B cell (primary cell): ENCODE measurements around the gene PLCB1. TPM values are rescaled to one million over a fixed set of nuclear protein-coding genes. Genes with fewer than 3 reads are reported as not detected.

Experiments used
- ATAC-seq: fragments of 200-7000 bp; cut with Tn5 transposase; one replicate; pipeline ENCODE4 v1.10.0; 2021; ENCODE audit warnings: low read depth, mild to moderate bottlenecking, moderate number of reproducible peaks, moderate library complexity
- CTCF ChIA-PET: fragments of 350-600 bp; sonication (Branson Sonifier 250); formaldehyde crosslinking; loops from one replicate; lab custom pipeline; 2021; ENCODE audit warnings: antibody characterized with exemption, inconsistent platforms; lab: Charles Lee
- POLR2A ChIA-PET: fragments of 350-600 bp; sonication (Branson Sonifier 250); formaldehyde crosslinking; loops from one replicate; lab custom pipeline; 2021; ENCODE audit warnings: antibody characterized with exemption; lab: Charles Lee
- DNase-seq: peaks from one replicate; pipeline ENCODE4 v3.0.0; 2013
- H2AFZ ChIP-seq: 2 replicates; pipeline ENCODE4 v1.6.1; 2012; ENCODE audit warnings: mild to moderate bottlenecking, low read depth, low read length; ENCODE audit not compliant: insufficient read depth, poor library complexity, severe bottlenecking
- H3K27ac ChIP-seq, 2 donors: 1 replicate in 1 of 2; 2 replicates in 1 of 2; pipeline ENCODE4 v1.5.1; 2012 to 2013; ENCODE audit warnings: low read length in 2 of 2, mild to moderate bottlenecking in 2 of 2, moderate library complexity in 1 of 2
- H3K27me3 ChIP-seq, 4 experiments: fragments of 200-600 bp in 1 of 4; sonication (generic) in 1 of 4; replicated peaks in 1 of 4; 1 replicate in 2 of 4; 2 replicates in 2 of 4; pipeline versions ENCODE4 v1.6.1 to v1.7.0; 2013 to 2016; ENCODE audit warnings: low read length in 3 of 4, mild to moderate bottlenecking in 2 of 4, mixed read lengths in 1 of 4, moderate library complexity in 1 of 4; ENCODE audit not compliant: insufficient read depth in 4 of 4, control insufficient read depth in 3 of 4; ENCODE audit errors: control extremely low read depth in 1 of 4
- H3K36me3 ChIP-seq, 2 experiments: replicated peaks in 1 of 2; 1 replicate in 1 of 2; 2 replicates in 1 of 2; pipeline versions ENCODE4 v1.6.1 to v1.7.1; 2013; ENCODE audit warnings: low read length in 1 of 2; ENCODE audit not compliant: insufficient read depth in 2 of 2, control insufficient read depth in 1 of 2; ENCODE audit errors: control extremely low read depth in 1 of 2, extremely low read depth in 1 of 2
- H3K4me1 ChIP-seq, 2 donors: fragments of 200-600 bp in 1 of 2; sonication (generic) in 1 of 2; 1 replicate in 1 of 2; 2 replicates in 1 of 2; pipeline versions ENCODE4 v1.5.1 to v1.6.1; 2013 to 2017; ENCODE audit warnings: low read length in 2 of 2; ENCODE audit not compliant: control insufficient read depth in 2 of 2, insufficient read depth in 2 of 2
- H3K4me2 ChIP-seq: replicated peaks from 2 replicates; pipeline ENCODE3; 2012; ENCODE audit warnings: mild to moderate bottlenecking, low read depth, low read length; ENCODE audit not compliant: poor library complexity, severe bottlenecking
- H3K4me3 ChIP-seq, 5 experiments: fragments of 200-600 bp in 1 of 5; sonication (generic) in 1 of 5; 1 replicate in 3 of 5; 2 replicates in 2 of 5; pipeline versions ENCODE4 v1.5.1 to v1.7.0; 2011 to 2016; ENCODE audit warnings: low read length in 4 of 5, mild to moderate bottlenecking in 4 of 5, low read depth in 2 of 5, control low read depth in 1 of 5, moderate library complexity in 1 of 5; ENCODE audit not compliant: insufficient read depth in 1 of 5; ENCODE audit errors: control extremely low read depth in 1 of 5, extremely low read depth in 1 of 5
- H3K79me2 ChIP-seq: fragments of 200-600 bp; sonication (generic); one replicate; pipeline ENCODE4 v1.6.0; 2016; ENCODE audit warnings: low read length; ENCODE audit not compliant: control insufficient read depth, insufficient read depth
- H3K9ac ChIP-seq: fragments of 200-600 bp; sonication (generic); 2 replicates; pipeline ENCODE4 v1.6.1; 2017; ENCODE audit warnings: mild to moderate bottlenecking, low read length, moderate library complexity
- H3K9me3 ChIP-seq, 3 donors: one replicate each; pipeline versions ENCODE4 v1.6.1 to v1.7.1; 2013; ENCODE audit warnings: low read length in 2 of 3; ENCODE audit not compliant: control insufficient read depth in 2 of 3, insufficient read depth in 1 of 3; ENCODE audit errors: control extremely low read depth in 1 of 3
- H4K20me1 ChIP-seq: 2 replicates; pipeline ENCODE4 v1.6.0; 2012; ENCODE audit warnings: mild to moderate bottlenecking, low read length; ENCODE audit not compliant: insufficient read depth, control insufficient read depth, poor library complexity, severe bottlenecking
- H3K27ac Mint-ChIP-seq: one replicate; pipeline ENCODE4 v1.8.0; 2021; ENCODE audit warnings: mixed read lengths
- H3K27me3 Mint-ChIP-seq: one replicate; pipeline ENCODE4 v1.8.0; 2021; ENCODE audit warnings: mixed read lengths
- H3K4me1 Mint-ChIP-seq: one replicate; pipeline ENCODE4 v1.8.0; 2021; ENCODE audit warnings: mixed read lengths
- H3K4me3 Mint-ChIP-seq: one replicate; pipeline ENCODE4 v1.8.0; 2021; ENCODE audit warnings: mixed read lengths
- H3K9me3 Mint-ChIP-seq: one replicate; pipeline ENCODE4 v1.8.0; 2022; ENCODE audit warnings: mixed read lengths; ENCODE audit not compliant: insufficient read depth
- EZH2 ChIP-seq: IDR thresholded peaks from 2 replicates; pipeline ENCODE4 v1.6.1; 2012; ENCODE audit warnings: borderline replicate concordance, low read depth, mild to moderate bottlenecking, moderate library complexity, low read length; ENCODE audit not compliant: insufficient read depth, poor library complexity, severe bottlenecking
- WGBS: methylation state at CpG from one replicate; pipeline ENCODE4 v1.1.5; 2013; ENCODE audit warnings: missing lambda C conversion rate; ENCODE audit not compliant: insufficient coverage; 5-methylcytosine and 5-hydroxymethylcytosine counted together
- intact Hi-C: fragments of 100-400 bp; cut with micrococcal nuclease; formaldehyde crosslinking; loops from one replicate; pipeline ENCODE4 v1.10.0; 2022
- polyA plus RNA-seq: library from polyadenylated mRNA; depleted of rRNA; stranded (reverse); fragments of >200 nt; gene quantifications from 2 replicates; pipeline ENCODE4 v1.2.3, GENCODE V29; 2012
- total RNA-seq, 2 donors: library from RNA; stranded (reverse); fragments of 120-200 nt in 1 of 2; gene quantifications; 1 replicate in 1 of 2; 2 replicates in 1 of 2; pipeline versions ENCODE4 v1.2.3 to v1.2.4, GENCODE V29; 2013 to 2022
- TF ChIP-seq, protein P1 (sequence below): fragments of 200-600 bp; IDR thresholded peaks from one replicate; pipeline ENCODE4 v1.8.0; 2022; ENCODE audit warnings: antibody characterized with exemption, mild to moderate bottlenecking

PLCB1 gene
- total and polyA plus RNA-seq, 2 donors (not counting 1 experiment from before 2014, with no cell fraction given): 0.18 to 0.47 TPM

DNA sequence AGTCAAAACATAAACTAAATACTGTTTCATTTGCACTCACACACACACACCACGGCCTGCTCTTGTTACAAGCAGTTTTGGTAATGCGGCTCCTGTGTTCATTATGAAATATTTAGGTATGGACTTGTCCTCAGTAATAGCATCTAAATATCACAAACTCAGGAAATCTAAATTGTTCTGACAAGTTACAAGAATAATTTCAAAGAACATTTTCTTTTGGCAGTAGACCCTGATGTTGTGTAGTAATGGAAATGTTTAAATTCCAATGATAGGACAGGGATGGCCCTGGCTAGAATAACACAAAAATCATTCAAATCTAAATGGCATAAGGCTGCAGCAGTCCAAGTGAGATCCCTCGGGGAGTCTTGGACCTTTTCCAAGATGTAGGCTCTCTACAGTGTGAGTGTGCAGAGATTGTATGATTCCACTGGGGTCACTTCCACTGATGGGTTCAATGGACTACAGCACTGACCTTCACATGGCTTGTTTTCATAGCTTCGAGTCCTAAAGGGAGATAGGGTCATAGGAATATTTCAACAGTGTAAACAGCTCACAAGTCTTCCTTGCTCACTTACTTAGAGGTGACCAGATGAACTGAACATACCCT lies 726.2 kb downstream of the PLCB1 start:
- intact Hi-C loops: no loop called here
- TF ChIP-seq, protein P1, sequence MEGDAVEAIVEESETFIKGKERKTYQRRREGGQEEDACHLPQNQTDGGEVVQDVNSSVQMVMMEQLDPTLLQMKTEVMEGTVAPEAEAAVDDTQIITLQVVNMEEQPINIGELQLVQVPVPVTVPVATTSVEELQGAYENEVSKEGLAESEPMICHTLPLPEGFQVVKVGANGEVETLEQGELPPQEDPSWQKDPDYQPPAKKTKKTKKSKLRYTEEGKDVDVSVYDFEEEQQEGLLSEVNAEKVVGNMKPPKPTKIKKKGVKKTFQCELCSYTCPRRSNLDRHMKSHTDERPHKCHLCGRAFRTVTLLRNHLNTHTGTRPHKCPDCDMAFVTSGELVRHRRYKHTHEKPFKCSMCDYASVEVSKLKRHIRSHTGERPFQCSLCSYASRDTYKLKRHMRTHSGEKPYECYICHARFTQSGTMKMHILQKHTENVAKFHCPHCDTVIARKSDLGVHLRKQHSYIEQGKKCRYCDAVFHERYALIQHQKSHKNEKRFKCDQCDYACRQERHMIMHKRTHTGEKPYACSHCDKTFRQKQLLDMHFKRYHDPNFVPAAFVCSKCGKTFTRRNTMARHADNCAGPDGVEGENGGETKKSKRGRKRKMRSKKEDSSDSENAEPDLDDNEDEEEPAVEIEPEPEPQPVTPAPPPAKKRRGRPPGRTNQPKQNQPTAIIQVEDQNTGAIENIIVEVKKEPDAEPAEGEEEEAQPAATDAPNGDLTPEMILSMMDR: no peak
- no peak for TF ChIP-seq EZH2

DNA sequence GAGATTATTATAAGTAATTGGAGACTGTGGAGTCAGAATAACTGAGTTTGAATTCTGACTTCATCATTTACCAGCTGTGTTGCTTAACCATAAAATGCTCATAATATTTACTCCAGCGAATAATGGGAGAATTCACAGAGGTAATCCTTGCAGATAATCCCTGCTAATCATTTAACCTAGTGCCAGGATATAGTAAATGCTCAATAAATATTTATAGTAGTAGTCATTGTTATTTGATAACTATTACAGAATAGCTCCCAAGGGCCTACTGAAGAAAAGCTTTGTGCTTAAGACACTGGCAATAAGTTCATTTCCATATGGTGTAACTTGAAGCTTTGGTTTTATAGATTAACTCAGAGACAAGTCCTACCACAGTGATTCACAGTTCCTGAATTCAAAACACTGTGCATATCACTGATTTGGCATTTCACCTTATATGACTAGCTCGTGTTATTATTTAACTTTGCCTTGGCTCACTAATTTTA lies 728.0 kb downstream of the PLCB1 start:
- Histone ChIP-seq H4K20me1 (no peaks in the 10 kb centered on the region), H3K9me3 (no peaks in the 10 kb centered on the region), H3K4me1 (no peaks in the 10 kb centered on the region), H3K27me3 (no peaks in the 10 kb centered on the region), H3K4me2 (no peak overlapping the region), H3K27ac (no peak overlapping the region), H3K36me3 (no peaks in the 10 kb centered on the region), H2AFZ (no peak overlapping the region), H3K4me3 (no peak overlapping the region), H3K9ac (no peak overlapping the region), H3K79me2 (no peaks in the 10 kb centered on the region)
- TF ChIP-seq EZH2: no peak
- TF ChIP-seq, protein P1: no peak
- DNase-seq: no peak
- Mint-ChIP-seq H3K4me3 (no peak overlapping the region), H3K4me1 (no peaks in the 10 kb centered on the region), H3K9me3 (peaks cover 3% of the 10 kb centered on the region), H3K27ac (no peak overlapping the region), H3K27me3 (no peaks in the 10 kb centered on the region)
- intact Hi-C loops: no loop called here
- ATAC-seq: no peak
- ChIA-PET CTCF (no interaction called here), POLR2A (no interaction called here)
- 0% methylated on average over 1 of the region's 2 CpGs for WGBS

More for the DNA sequence above, 726.2 kb downstream of the PLCB1 start:
- Histone ChIP-seq H3K9me3 (no peaks in the 10 kb centered on the region), H3K27ac (no peak overlapping the region), H3K4me1 (no peaks in the 10 kb centered on the region), H3K4me3 (no peak overlapping the region), H2AFZ (no peak overlapping the region), H3K79me2 (no peaks in the 10 kb centered on the region), H3K27me3 (peaks cover 0 to 4% (median 0%) of the 10 kb centered on the region in 4 experiments), H3K36me3 (no peaks in the 10 kb centered on the region), H4K20me1 (no peaks in the 10 kb centered on the region), H3K4me2 (no peak overlapping the region), H3K9ac (no peak overlapping the region)
- no peaks in the 10 kb centered on the region for H3K4me1 Mint-ChIP-seq
- DNase-seq: no peak
- ATAC-seq: no peak
- H3K27me3 Mint-ChIP-seq: no peaks in the 10 kb centered on the region
- POLR2A ChIA-PET: no interaction called here
- CTCF ChIA-PET: no interaction called here
- H3K27ac Mint-ChIP-seq: no peak overlapping the region
- no CpG with 5 or more reads among the region's 4 CpGs for WGBS
- H3K9me3 Mint-ChIP-seq: peaks cover 3% of the 10 kb centered on the region
- H3K4me3 Mint-ChIP-seq: no peak overlapping the region
